ENCODE measurements around the gene SMCO1.
A peak's percentile ranks its signal among the peaks of the same experiment; 100 is the strongest.
"Not testable (repeated sequence)": the region's sequence is repeated elsewhere in the genome, so short reads cannot be mapped to it uniquely, and the experiment has no call there.

The SMCO1 gene

GRCh38 chr3:196519718-196520082, 4.6 kb upstream of the SMCO1 start:
- peak; percentile 45 for DNase-seq

GRCh38 chr3:196518966-196519717, 4.0 kb upstream of the SMCO1 start:
- DNase-seq, result peak; percentile 43

GRCh38 chr3:196517919-196518318, 2.8 kb upstream of the SMCO1 start:
- DNase-seq, result no peak

- no peak for DNase-seq
Measured at GRCh38 chr3:196517162-196517800, 2.1 kb upstream of the SMCO1 start.

GRCh38 chr3:196514350-196514716, 813 bp downstream of the SMCO1 start:
- no peak for DNase-seq

GRCh38 chr3:196513697-196514349, 1.3 kb downstream of the SMCO1 start:
- DNase-seq, result no peak

- not testable (repeated sequence) for DNase-seq
Measured at GRCh38 chr3:196511646-196512425, 3.3 kb downstream of the SMCO1 start.

- DNase-seq, result not testable (repeated sequence)
Measured at GRCh38 chr3:196511108-196511507, 4.0 kb downstream of the SMCO1 start.

GRCh38 chr3:196506687-196507086, 8.5 kb downstream of the SMCO1 start:
- DNase-seq, result no peak

- DNase-seq, result no peak
Measured at GRCh38 chr3:196504556-196504955, 10.6 kb downstream of the SMCO1 start.

GRCh38 chr3:196504077-196504398, 11.1 kb downstream of the SMCO1 start:
- DNase-seq, result not testable (repeated sequence)

GRCh38 chr3:196503196-196504076, 11.7 kb downstream of the SMCO1 start, which contains the start of gene RNF168:
RNF168 (minus strand) TSS chr3:196503768; CDS start chr3:196503173, 595 bp downstream.
- DNase-seq, result peak; percentile 94

GRCh38 chr3:196502775-196503195, 12.4 kb downstream of the SMCO1 start:
- DNase-seq, result peak; percentile 28

GRCh38 chr3:196501316-196502044, 13.7 kb downstream of the SMCO1 start:
- peak; percentile 8 for DNase-seq

- DNase-seq, result peak; percentile 10
Measured at GRCh38 chr3:196499807-196500524, 15.2 kb downstream of the SMCO1 start.

GRCh38 chr3:196499061-196499460, 16.1 kb downstream of the SMCO1 start:
- DNase-seq, result no peak

GRCh38 chr3:196498297-196498696, 16.8 kb downstream of the SMCO1 start:
- no peak for DNase-seq

GRCh38 chr3:196496183-196496582, 19.0 kb downstream of the SMCO1 start:
- no peak for DNase-seq

GRCh38 chr3:196493292-196493691, 21.9 kb downstream of the SMCO1 start:
- DNase-seq, result no peak

GRCh38 chr3:196492080-196492479, 23.1 kb downstream of the SMCO1 start:
- DNase-seq, result no peak

- DNase-seq, result no peak
Measured at GRCh38 chr3:196489747-196490146, 25.4 kb downstream of the SMCO1 start.

All from stimulated activated CD4-positive, alpha-beta T cell treated with anti-CD3 and anti-CD28 coated beads, Interleukin-4, amount 100 ng/mL, for 1 hour (primary cell).